Measurements from ENCODE around the gene GLOD5.
A peak's percentile ranks its signal among the peaks of the same experiment; 100 is the strongest.

Gene GLOD5

DNA sequence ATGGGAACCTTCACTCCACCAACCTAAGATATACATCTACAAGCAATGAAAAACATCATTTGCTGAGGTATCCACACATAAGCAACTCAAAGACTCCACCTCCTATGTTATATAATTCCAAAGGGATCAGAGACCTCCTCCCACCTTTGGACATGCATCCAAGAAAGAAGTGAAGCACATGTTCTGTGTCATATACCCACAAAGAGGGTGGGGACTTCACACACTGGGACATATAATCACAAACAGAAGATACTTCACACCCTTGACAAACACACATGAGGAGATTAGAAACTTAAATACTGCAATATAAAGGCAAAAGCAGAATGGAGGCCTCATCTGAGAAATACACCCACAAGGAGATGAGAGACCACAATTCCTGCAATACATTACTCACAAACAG lies 39.6 kb upstream of the GLOD5 start:
- H3K9me3 ChIP-seq (ENCODE audit: insufficient read depth, low read length) = no peaks in the 10 kb centered on the region
- H3K27ac ChIP-seq (ENCODE audit: low read length) = no peak overlapping the region
- no peaks in the 10 kb centered on the region for H3K36me3 ChIP-seq (replicated peaks; ENCODE audit: low read depth, low read length)
- no peaks in the 10 kb centered on the region for H4K20me1 ChIP-seq (ENCODE audit: insufficient read depth, low read length)
- H3K79me2 ChIP-seq (ENCODE audit: low read length) = no peaks in the 10 kb centered on the region
- no peak for TF ChIP-seq EZH2phosphoT487 (IDR thresholded peaks at IDR 0.05; ENCODE audit: low read depth)
- TF ChIP-seq, protein P1, sequence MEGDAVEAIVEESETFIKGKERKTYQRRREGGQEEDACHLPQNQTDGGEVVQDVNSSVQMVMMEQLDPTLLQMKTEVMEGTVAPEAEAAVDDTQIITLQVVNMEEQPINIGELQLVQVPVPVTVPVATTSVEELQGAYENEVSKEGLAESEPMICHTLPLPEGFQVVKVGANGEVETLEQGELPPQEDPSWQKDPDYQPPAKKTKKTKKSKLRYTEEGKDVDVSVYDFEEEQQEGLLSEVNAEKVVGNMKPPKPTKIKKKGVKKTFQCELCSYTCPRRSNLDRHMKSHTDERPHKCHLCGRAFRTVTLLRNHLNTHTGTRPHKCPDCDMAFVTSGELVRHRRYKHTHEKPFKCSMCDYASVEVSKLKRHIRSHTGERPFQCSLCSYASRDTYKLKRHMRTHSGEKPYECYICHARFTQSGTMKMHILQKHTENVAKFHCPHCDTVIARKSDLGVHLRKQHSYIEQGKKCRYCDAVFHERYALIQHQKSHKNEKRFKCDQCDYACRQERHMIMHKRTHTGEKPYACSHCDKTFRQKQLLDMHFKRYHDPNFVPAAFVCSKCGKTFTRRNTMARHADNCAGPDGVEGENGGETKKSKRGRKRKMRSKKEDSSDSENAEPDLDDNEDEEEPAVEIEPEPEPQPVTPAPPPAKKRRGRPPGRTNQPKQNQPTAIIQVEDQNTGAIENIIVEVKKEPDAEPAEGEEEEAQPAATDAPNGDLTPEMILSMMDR (IDR thresholded peaks at IDR 0.05; ENCODE audit: low read depth, low read length) = no peak
- no peaks in the 10 kb centered on the region for H3K4me1 ChIP-seq (ENCODE audit: low read length)
- no peak overlapping the region for H3K4me3 ChIP-seq (ENCODE audit: low read length)
- no peak overlapping the region for H3K4me2 ChIP-seq (ENCODE audit: low read length)
- H3K9ac ChIP-seq (ENCODE audit: low read length) = no peak overlapping the region
- no peaks in the 10 kb centered on the region for H3K27me3 ChIP-seq (ENCODE audit: low read depth, low read length)
- H2AFZ ChIP-seq (ENCODE audit: low read depth, low read length) = no peak overlapping the region

DNA sequence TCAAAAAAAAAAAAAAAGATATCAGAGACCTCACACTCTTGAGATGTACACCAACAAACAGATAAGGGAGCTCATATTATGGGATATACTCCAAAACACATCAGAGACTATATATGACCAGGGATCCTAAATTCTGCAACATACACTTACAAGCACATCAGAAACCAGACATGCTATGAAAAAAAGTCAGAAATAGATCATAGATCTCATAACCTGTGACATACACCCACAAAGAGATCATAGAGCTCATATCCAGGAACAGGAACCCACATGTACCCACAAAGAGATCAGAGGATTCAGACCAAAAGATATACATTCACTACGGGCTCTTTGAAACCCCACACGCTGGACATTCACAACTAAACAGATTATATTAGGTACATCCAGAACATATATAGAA lies 35.0 kb upstream of the GLOD5 start:
- H3K27ac ChIP-seq (ENCODE audit: low read length) = no peak overlapping the region
- no peak overlapping the region for H2AFZ ChIP-seq (ENCODE audit: low read depth, low read length)
- H3K4me1 ChIP-seq (ENCODE audit: low read length) = no peaks in the 10 kb centered on the region
- H3K4me2 ChIP-seq (ENCODE audit: low read length) = no peak overlapping the region
- H3K9ac ChIP-seq (ENCODE audit: low read length) = no peak overlapping the region
- no peak for TF ChIP-seq EZH2phosphoT487 (IDR thresholded peaks at IDR 0.05; ENCODE audit: low read depth)
- TF ChIP-seq, protein P1 (IDR thresholded peaks at IDR 0.05; ENCODE audit: low read depth, low read length) = no peak
- H4K20me1 ChIP-seq (ENCODE audit: insufficient read depth, low read length) = no peaks in the 10 kb centered on the region
- no peaks in the 10 kb centered on the region for H3K9me3 ChIP-seq (ENCODE audit: insufficient read depth, low read length)
- no peaks in the 10 kb centered on the region for H3K79me2 ChIP-seq (ENCODE audit: low read length)
- H3K27me3 ChIP-seq (ENCODE audit: low read depth, low read length) = no peaks in the 10 kb centered on the region
- H3K36me3 ChIP-seq (replicated peaks; ENCODE audit: low read depth, low read length) = no peaks in the 10 kb centered on the region
- no peak overlapping the region for H3K4me3 ChIP-seq (ENCODE audit: low read length)

DNA sequence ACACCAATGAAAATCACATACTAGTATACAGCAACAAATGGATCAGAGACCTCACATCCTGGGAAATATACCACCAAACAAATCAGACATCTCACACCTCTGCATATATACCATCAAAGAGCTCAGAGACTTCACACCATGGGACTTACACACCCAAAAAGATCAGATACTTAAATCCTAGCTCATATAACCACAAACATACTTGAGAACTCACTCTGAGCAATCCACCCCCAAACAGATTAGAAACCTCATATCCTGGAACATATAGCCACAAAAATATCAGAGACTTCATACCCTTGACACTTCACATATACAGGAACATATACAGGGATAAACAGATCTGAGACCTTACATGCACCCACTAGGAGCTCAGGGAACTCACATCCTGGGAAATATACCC lies 32.9 kb upstream of the GLOD5 start:
- no peaks in the 10 kb centered on the region for H3K27me3 ChIP-seq (ENCODE audit: low read depth, low read length)
- H3K4me3 ChIP-seq (ENCODE audit: low read length) = no peak overlapping the region
- H2AFZ ChIP-seq (ENCODE audit: low read depth, low read length) = no peak overlapping the region
- H3K27ac ChIP-seq (ENCODE audit: low read length) = no peak overlapping the region
- H3K9me3 ChIP-seq (ENCODE audit: insufficient read depth, low read length) = no peaks in the 10 kb centered on the region
- H3K79me2 ChIP-seq (ENCODE audit: low read length) = no peaks in the 10 kb centered on the region
- no peak overlapping the region for H3K4me2 ChIP-seq (ENCODE audit: low read length)
- H3K4me1 ChIP-seq (ENCODE audit: low read length) = no peaks in the 10 kb centered on the region
- no peaks in the 10 kb centered on the region for H4K20me1 ChIP-seq (ENCODE audit: insufficient read depth, low read length)
- no peak overlapping the region for H3K9ac ChIP-seq (ENCODE audit: low read length)
- no peaks in the 10 kb centered on the region for H3K36me3 ChIP-seq (replicated peaks; ENCODE audit: low read depth, low read length)
- no peak for TF ChIP-seq EZH2phosphoT487 (IDR thresholded peaks at IDR 0.05; ENCODE audit: low read depth)
- TF ChIP-seq, protein P1 (IDR thresholded peaks at IDR 0.05; ENCODE audit: low read depth, low read length) = no peak

DNA sequence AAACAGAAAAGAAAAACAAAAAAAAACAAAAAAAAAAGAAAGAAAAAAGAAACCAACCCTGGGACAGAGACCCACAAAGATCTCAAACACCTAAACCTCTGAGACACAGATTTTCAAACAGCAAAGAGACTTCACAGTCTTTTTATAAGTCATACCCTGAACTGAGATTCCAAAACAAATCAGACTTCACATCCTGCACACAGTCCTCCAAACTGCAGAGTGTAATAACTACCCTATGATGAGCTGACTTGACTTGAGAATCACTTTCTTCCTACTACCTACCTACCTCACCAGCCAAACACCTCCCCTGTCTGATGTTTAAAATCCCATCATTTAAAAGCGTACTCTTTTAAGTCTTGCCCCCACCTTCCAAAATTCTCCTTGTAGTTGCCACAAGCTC lies 25.2 kb upstream of the GLOD5 start:
- peaks cover 14% of the 10 kb centered on the region for H3K4me1 ChIP-seq (ENCODE audit: low read length)
- TF ChIP-seq, protein P1 (IDR thresholded peaks at IDR 0.05; ENCODE audit: low read depth, low read length) = no peak
- no peak for TF ChIP-seq EZH2phosphoT487 (IDR thresholded peaks at IDR 0.05; ENCODE audit: low read depth)
- H3K4me2 ChIP-seq (ENCODE audit: low read length) = peak overlapping the region; percentile 77
- H3K9ac ChIP-seq (ENCODE audit: low read length) = peak overlapping the region; percentile 68
- peak overlapping the region; percentile 93 for H2AFZ ChIP-seq (ENCODE audit: low read depth, low read length)
- no peaks in the 10 kb centered on the region for H3K36me3 ChIP-seq (replicated peaks; ENCODE audit: low read depth, low read length)
- no peak overlapping the region for H3K27ac ChIP-seq (ENCODE audit: low read length)
- H3K79me2 ChIP-seq (ENCODE audit: low read length) = no peaks in the 10 kb centered on the region
- H3K4me3 ChIP-seq (ENCODE audit: low read length) = peak overlapping the region; percentile 91
- H4K20me1 ChIP-seq (ENCODE audit: insufficient read depth, low read length) = no peaks in the 10 kb centered on the region
- no peaks in the 10 kb centered on the region for H3K9me3 ChIP-seq (ENCODE audit: insufficient read depth, low read length)
- no peaks in the 10 kb centered on the region for H3K27me3 ChIP-seq (ENCODE audit: low read depth, low read length)

Data from OCI-LY3 (cell line).